ENCODE data around the gene FXYD5. TPM values are rescaled to one million over a fixed set of nuclear protein-coding genes. Genes with fewer than 3 reads are reported as not detected.

The FXYD5 gene
- total RNA-seq, 1 donor from 2014 or later, result 135 TPM

- Histone ChIP-seq H3K27me3 (ENCODE audit: control insufficient read depth, insufficient read depth, low read length) (no peaks in the 10 kb centered on the region), H3K36me3 (ENCODE audit: control insufficient read depth, insufficient read depth, low read length) (no peaks in the 10 kb centered on the region), H3K4me3 (ENCODE audit: low read depth, low read length) (no peak overlapping the region)
- TF ChIP-seq, protein P1, sequence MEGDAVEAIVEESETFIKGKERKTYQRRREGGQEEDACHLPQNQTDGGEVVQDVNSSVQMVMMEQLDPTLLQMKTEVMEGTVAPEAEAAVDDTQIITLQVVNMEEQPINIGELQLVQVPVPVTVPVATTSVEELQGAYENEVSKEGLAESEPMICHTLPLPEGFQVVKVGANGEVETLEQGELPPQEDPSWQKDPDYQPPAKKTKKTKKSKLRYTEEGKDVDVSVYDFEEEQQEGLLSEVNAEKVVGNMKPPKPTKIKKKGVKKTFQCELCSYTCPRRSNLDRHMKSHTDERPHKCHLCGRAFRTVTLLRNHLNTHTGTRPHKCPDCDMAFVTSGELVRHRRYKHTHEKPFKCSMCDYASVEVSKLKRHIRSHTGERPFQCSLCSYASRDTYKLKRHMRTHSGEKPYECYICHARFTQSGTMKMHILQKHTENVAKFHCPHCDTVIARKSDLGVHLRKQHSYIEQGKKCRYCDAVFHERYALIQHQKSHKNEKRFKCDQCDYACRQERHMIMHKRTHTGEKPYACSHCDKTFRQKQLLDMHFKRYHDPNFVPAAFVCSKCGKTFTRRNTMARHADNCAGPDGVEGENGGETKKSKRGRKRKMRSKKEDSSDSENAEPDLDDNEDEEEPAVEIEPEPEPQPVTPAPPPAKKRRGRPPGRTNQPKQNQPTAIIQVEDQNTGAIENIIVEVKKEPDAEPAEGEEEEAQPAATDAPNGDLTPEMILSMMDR (IDR thresholded peaks at IDR 0.05; ENCODE audit: insufficient read depth, low read length, poor library complexity, severe bottlenecking), result no peak
- no peak for DNase-seq (ENCODE audit: low read depth)
Measured at GRCh38 chr19:35219008-35219407, 64.5 kb downstream of the FXYD5 start.

Other genes with a start within 250 kb of the FXYD5 start
- gene ZNF30, start 227.8 kb upstream of the FXYD5 start, total RNA-seq, result 1.6 and 2.1 TPM in 2 replicates
- 5.6 and 6.1 TPM in 2 replicates for gene ZNF792, start 190.5 kb upstream of the FXYD5 start, total RNA-seq
- gene GRAMD1A, start 154.4 kb upstream of the FXYD5 start, total RNA-seq, result 88.0 and 104 TPM in 2 replicates
- 1.6 and 1.8 TPM in 2 replicates for gene SCN1B, start 124.3 kb upstream of the FXYD5 start, total RNA-seq
- gene HPN, start 113.0 kb upstream of the FXYD5 start, total RNA-seq, result 1.6 and 2.3 TPM in 2 replicates
- gene FXYD3, start 38.9 kb upstream of the FXYD5 start, total RNA-seq, result 0.50 and 0.89 TPM in 2 replicates
- gene LGI4, start 19.7 kb upstream of the FXYD5 start, total RNA-seq, result not detected in 2 replicates
- not detected in 2 replicates for gene FXYD1, start 15.9 kb upstream of the FXYD5 start, total RNA-seq
- gene FXYD7, start 11.5 kb upstream of the FXYD5 start, total RNA-seq, result not detected in 2 replicates
- not detected in 2 replicates for gene FAM187B, start 74.0 kb downstream of the FXYD5 start, total RNA-seq
- gene LSR, start 94.3 kb downstream of the FXYD5 start, total RNA-seq, result 147 and 247 TPM in 2 replicates
- 95.1 and 96.5 TPM in 2 replicates for gene USF2, start 114.2 kb downstream of the FXYD5 start, total RNA-seq
- not detected in 2 replicates for gene HAMP, start 127.8 kb downstream of the FXYD5 start, total RNA-seq
- 0.04 TPM in 1 of 2 replicates, not detected in the other for gene MAG, start 137.4 kb downstream of the FXYD5 start, total RNA-seq
- 0.75 and 2.9 TPM in 2 replicates for gene CD22, start 174.5 kb downstream of the FXYD5 start, total RNA-seq
- 0.04 TPM in 1 of 2 replicates, not detected in the other for gene FFAR1, start 193.2 kb downstream of the FXYD5 start, total RNA-seq
- gene FFAR3, start 203.7 kb downstream of the FXYD5 start, total RNA-seq, result not detected in 2 replicates
- not detected in 2 replicates for gene GPR42, start 216.3 kb downstream of the FXYD5 start, total RNA-seq